ENCODE data around the gene SLC9C1.

Gene SLC9C1

GRCh38 chr3:112233083-112233482, 60.9 kb downstream of the SLC9C1 start:
- H3K4me2 ChIP-seq (ENCODE audit: low read length), result no peak overlapping the region
- no peaks in the 10 kb centered on the region for H3K27me3 ChIP-seq (ENCODE audit: control insufficient read depth, low read length)
- no peak overlapping the region for H3K27ac ChIP-seq (ENCODE audit: low read depth, low read length)
- H3K9me3 ChIP-seq (ENCODE audit: control insufficient read depth, insufficient read depth, low read length), result no peaks in the 10 kb centered on the region
- H3K36me3 ChIP-seq (ENCODE audit: control insufficient read depth, low read length), result no peaks in the 10 kb centered on the region
- no peaks in the 10 kb centered on the region for H3K4me1 ChIP-seq (ENCODE audit: control insufficient read depth, low read length)
- H3F3A ChIP-seq (ENCODE audit: control insufficient read depth, insufficient read depth), result no peaks in the 10 kb centered on the region
- no peaks in the 10 kb centered on the region for H3K9me2 ChIP-seq (replicated peaks; ENCODE audit: control insufficient read depth, low read length)
- H4K20me1 ChIP-seq (ENCODE audit: control insufficient read depth, insufficient read depth, low read depth, low read length), result no peaks in the 10 kb centered on the region
- TF ChIP-seq CTCF (IDR thresholded peaks at IDR 0.05; ENCODE audit: low read depth, low read length, poor library complexity, severe bottlenecking), result no peak
- no peak for TF ChIP-seq EZH2phosphoT487 (IDR thresholded peaks at IDR 0.05; ENCODE audit: borderline replicate concordance, low read length)
- H3K4me3 ChIP-seq (ENCODE audit: low read length), result no peak overlapping the region
- no peaks in the 10 kb centered on the region for H3K79me2 ChIP-seq (ENCODE audit: control insufficient read depth, low read length)

- Histone ChIP-seq H3K4me1 (ENCODE audit: control insufficient read depth, low read length) (no peaks in the 10 kb centered on the region), H3K27ac (ENCODE audit: low read depth, low read length) (no peak overlapping the region), H3K27me3 (ENCODE audit: control insufficient read depth, low read length) (no peaks in the 10 kb centered on the region), H4K20me1 (ENCODE audit: control insufficient read depth, insufficient read depth, low read depth, low read length) (no peaks in the 10 kb centered on the region), H3K4me3 (ENCODE audit: low read length) (no peak overlapping the region), H3F3A (ENCODE audit: control insufficient read depth, insufficient read depth) (no peaks in the 10 kb centered on the region), H3K9me3 (ENCODE audit: control insufficient read depth, insufficient read depth, low read length) (no peaks in the 10 kb centered on the region), H3K79me2 (ENCODE audit: control insufficient read depth, low read length) (no peaks in the 10 kb centered on the region), H3K4me2 (ENCODE audit: low read length) (no peak overlapping the region), H3K36me3 (ENCODE audit: control insufficient read depth, low read length) (no peaks in the 10 kb centered on the region), H3K9me2 (replicated peaks; ENCODE audit: control insufficient read depth, low read length) (no peaks in the 10 kb centered on the region)
- TF ChIP-seq EZH2phosphoT487 (IDR thresholded peaks at IDR 0.05; ENCODE audit: borderline replicate concordance, low read length), result no peak
- no peak for TF ChIP-seq CTCF (IDR thresholded peaks at IDR 0.05; ENCODE audit: low read depth, low read length, poor library complexity, severe bottlenecking)
Measured at GRCh38 chr3:112231727-112232126, 62.3 kb downstream of the SLC9C1 start.

- no peaks in the 10 kb centered on the region for H3K36me3 ChIP-seq (ENCODE audit: control insufficient read depth, low read length)
- no peaks in the 10 kb centered on the region for H3F3A ChIP-seq (ENCODE audit: control insufficient read depth, insufficient read depth)
- no peaks in the 10 kb centered on the region for H4K20me1 ChIP-seq (ENCODE audit: control insufficient read depth, insufficient read depth, low read depth, low read length)
- no peaks in the 10 kb centered on the region for H3K9me2 ChIP-seq (replicated peaks; ENCODE audit: control insufficient read depth, low read length)
- no peaks in the 10 kb centered on the region for H3K79me2 ChIP-seq (ENCODE audit: control insufficient read depth, low read length)
- no peak for TF ChIP-seq EZH2phosphoT487 (IDR thresholded peaks at IDR 0.05; ENCODE audit: borderline replicate concordance, low read length)
- no peak for TF ChIP-seq CTCF (IDR thresholded peaks at IDR 0.05; ENCODE audit: low read depth, low read length, poor library complexity, severe bottlenecking)
- no peaks in the 10 kb centered on the region for H3K27me3 ChIP-seq (ENCODE audit: control insufficient read depth, low read length)
- peaks cover 7% of the 10 kb centered on the region; the same call in 1 of the 2 replicates for H3K9me3 ChIP-seq (ENCODE audit: control insufficient read depth, insufficient read depth, low read length)
- no peak overlapping the region for H3K27ac ChIP-seq (ENCODE audit: low read depth, low read length)
- no peak overlapping the region for H3K4me3 ChIP-seq (ENCODE audit: low read length)
- no peak overlapping the region for H3K4me2 ChIP-seq (ENCODE audit: low read length)
- H3K4me1 ChIP-seq (ENCODE audit: control insufficient read depth, low read length), result no peaks in the 10 kb centered on the region
Measured at GRCh38 chr3:112230033-112230432, 64.0 kb downstream of the SLC9C1 start.

DNA sequence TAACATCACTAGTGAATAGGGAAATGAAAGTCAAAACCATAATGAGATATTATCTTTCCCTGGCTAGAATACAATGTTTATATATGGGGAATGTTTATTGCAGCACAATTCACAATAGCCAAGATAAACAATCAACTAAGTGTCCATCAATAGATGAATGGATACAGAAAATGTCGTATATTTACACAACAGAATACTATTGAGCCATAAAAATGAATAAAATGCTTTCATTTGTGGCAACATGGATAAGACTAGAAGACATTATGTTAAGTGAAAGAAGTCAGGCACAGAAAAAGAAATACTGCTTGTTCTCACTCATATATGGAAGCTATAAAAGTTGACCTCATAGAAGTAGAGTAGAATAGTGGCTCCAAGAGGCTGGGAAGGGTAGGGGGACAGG, 65.2 kb downstream of the SLC9C1 start:
- Histone ChIP-seq H3K9me3 (ENCODE audit: control insufficient read depth, insufficient read depth, low read length) (peaks cover 8% of the 10 kb centered on the region; the same call in 1 of the 2 replicates), H3K4me2 (ENCODE audit: low read length) (no peak overlapping the region), H3K79me2 (ENCODE audit: control insufficient read depth, low read length) (no peaks in the 10 kb centered on the region), H3K4me1 (ENCODE audit: control insufficient read depth, low read length) (no peaks in the 10 kb centered on the region), H3K27me3 (ENCODE audit: control insufficient read depth, low read length) (no peaks in the 10 kb centered on the region), H4K20me1 (ENCODE audit: control insufficient read depth, insufficient read depth, low read depth, low read length) (no peaks in the 10 kb centered on the region), H3K9me2 (replicated peaks; ENCODE audit: control insufficient read depth, low read length) (no peaks in the 10 kb centered on the region), H3K27ac (ENCODE audit: low read depth, low read length) (no peak overlapping the region), H3K36me3 (ENCODE audit: control insufficient read depth, low read length) (no peaks in the 10 kb centered on the region), H3F3A (ENCODE audit: control insufficient read depth, insufficient read depth) (no peaks in the 10 kb centered on the region), H3K4me3 (ENCODE audit: low read length) (no peak overlapping the region)
- no peak for TF ChIP-seq CTCF (IDR thresholded peaks at IDR 0.05; ENCODE audit: low read depth, low read length, poor library complexity, severe bottlenecking)
- TF ChIP-seq EZH2phosphoT487 (IDR thresholded peaks at IDR 0.05; ENCODE audit: borderline replicate concordance, low read length), result no peak

Measured in DOHH2 (cell line).